Left renal cortex interstitium (tissue), 4 donors: ENCODE measurements around the gene TP53TG3C. TPM values are rescaled to one million over a fixed set of nuclear protein-coding genes. Genes with fewer than 3 reads are reported as not detected.
"Not testable (repeated sequence)": the region's sequence is repeated elsewhere in the genome, so short reads cannot be mapped to it uniquely, and the experiment has no call there.

Experiments used
- DNase-seq, 4 donors: peaks; one replicate each; pipeline ENCODE4 v3.0.0-alpha.2; 2013; ENCODE audit warnings: low read depth in 4 of 4, low spot score in 2 of 4, missing footprints in 1 of 4
- polyA plus RNA-seq, 4 donors: library from polyadenylated mRNA; unstranded; fragments of 120-200 nt; gene quantifications; one replicate each; pipeline ENCODE4 v1.2.1, GENCODE V29; 2013; ENCODE audit not compliant: insufficient read length in 4 of 4

Gene TP53TG3C, protein sequence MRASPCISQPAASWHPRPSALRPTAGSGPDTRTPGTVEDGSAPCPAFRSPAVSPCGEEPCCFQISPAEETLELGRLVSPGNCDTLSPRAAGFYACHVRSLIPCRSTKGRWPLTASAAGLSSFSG
- not detected for polyA plus RNA-seq

DNA sequence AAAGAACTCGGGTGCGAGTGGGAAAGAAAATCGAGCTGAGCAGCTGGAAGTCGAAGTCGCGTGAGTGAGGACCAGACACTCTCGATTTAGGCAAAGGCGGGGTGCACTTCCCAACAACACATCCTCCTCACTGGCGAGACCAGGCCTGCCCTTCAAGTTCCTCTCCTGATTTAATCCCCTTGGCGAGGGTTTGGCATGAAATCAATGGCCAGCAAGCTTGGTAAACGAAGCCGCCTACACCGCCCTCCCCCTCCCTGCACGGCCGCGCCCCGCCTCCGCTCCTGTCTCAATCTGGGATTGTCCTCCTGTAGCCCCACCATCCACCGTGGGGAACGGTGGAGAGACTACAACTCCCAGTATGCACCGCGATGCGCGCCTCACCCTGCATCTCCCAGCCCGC lies at the start of gene TP53TG3C:
TP53TG3C (plus strand) TSS at position 301 of the 400 bp plus-strand sequence; CDS start at position 369, 68 bp downstream.
- not testable (repeated sequence) for DNase-seq

Other genes starting within 250 kb of the TP53TG3C start
- gene TP53TG3E, start 110.1 kb downstream of the TP53TG3C start, polyA plus RNA-seq, result under 1 TPM in 2 of 4 donors, not detected in 2; 0.09 to 0.21 TPM
- not detected for gene TP53TG3B, start 166.6 kb downstream of the TP53TG3C start, polyA plus RNA-seq